HG02798 (cell line): Measurements from ENCODE around the gene AQP9.

Experiments used
- ATAC-seq: cut with Tn5 transposase; IDR thresholded peaks from one replicate; pipeline ENCODE4 v1.9.1; 2021; ENCODE audit warnings: mild to moderate bottlenecking; ENCODE audit not compliant: unreplicated experiment, poor library complexity

The AQP9 gene

GRCh38 chr15:58139276-58139988 is 1.3 kb downstream of the AQP9 start:
- ATAC-seq = no peak

GRCh38 chr15:58139989-58140522 is 1.9 kb downstream of the AQP9 start:
- no peak for ATAC-seq

GRCh38 chr15:58141894-58142293 is 3.7 kb downstream of the AQP9 start:
- ATAC-seq = no peak

GRCh38 chr15:58142827-58143461 is 4.8 kb downstream of the AQP9 start:
- no peak for ATAC-seq

GRCh38 chr15:58145606-58146005 is 7.4 kb downstream of the AQP9 start:
- ATAC-seq = no peak

GRCh38 chr15:58146211-58146610 is 8.0 kb downstream of the AQP9 start:
- no peak for ATAC-seq

GRCh38 chr15:58146749-58147148 is 8.6 kb downstream of the AQP9 start:
- no peak for ATAC-seq

- no peak for ATAC-seq
Measured at GRCh38 chr15:58147171-58147611, 9.0 kb downstream of the AQP9 start.

- ATAC-seq = no peak
Measured at GRCh38 chr15:58148120-58148519, 9.9 kb downstream of the AQP9 start.

GRCh38 chr15:58148633-58149445 is 10.7 kb downstream of the AQP9 start:
- ATAC-seq = no peak

GRCh38 chr15:58154769-58155168 is 16.6 kb downstream of the AQP9 start:
- no peak for ATAC-seq

- no peak for ATAC-seq
Measured at GRCh38 chr15:58159827-58160386, 21.7 kb downstream of the AQP9 start.

GRCh38 chr15:58161436-58161930 is 23.3 kb downstream of the AQP9 start:
- no peak for ATAC-seq

GRCh38 chr15:58163985-58164384 is 25.8 kb downstream of the AQP9 start:
- ATAC-seq = no peak

- ATAC-seq = no peak
Measured at GRCh38 chr15:58164926-58165325, 26.7 kb downstream of the AQP9 start.

- ATAC-seq = no peak
Measured at GRCh38 chr15:58165661-58166060, 27.5 kb downstream of the AQP9 start.

- no peak for ATAC-seq
Measured at GRCh38 chr15:58167095-58167691, 29.0 kb downstream of the AQP9 start.

- ATAC-seq = no peak
Measured at GRCh38 chr15:58169934-58170333, 31.8 kb downstream of the AQP9 start.

- no peak for ATAC-seq
Measured at GRCh38 chr15:58171476-58172061, 33.4 kb downstream of the AQP9 start.

- ATAC-seq = no peak
Measured at GRCh38 chr15:58174709-58175108, 36.5 kb downstream of the AQP9 start.
